Activated CD8-positive, alpha-beta T cell treated with anti-CD3 and anti-CD28 coated beads, Interleukin-2, amount 10 ng/mL, durations not matched to agents 7 days and 5 days (primary cell): ENCODE data around the gene IGFBPL1. TPM values are rescaled to one million over a fixed set of nuclear protein-coding genes. Genes with fewer than 3 reads are reported as not detected.

ENCODE experiments used
- ATAC-seq: fragments of 150-1000 bp; cut with Tn5 transposase; one replicate; pipeline ENCODE4 v1.10.0; 2021; ENCODE audit warnings: moderate library complexity
- CTCF ChIA-PET: fragments of 350-600 bp; sonication (Branson Sonifier 250); formaldehyde crosslinking; loops from one replicate; lab custom pipeline; 2021; ENCODE audit warnings: antibody characterized with exemption; lab: Charles Lee
- POLR2A ChIA-PET: fragments of 350-600 bp; sonication (Branson Sonifier 250); formaldehyde crosslinking; loops from one replicate; lab custom pipeline; 2021; ENCODE audit warnings: antibody characterized with exemption; lab: Charles Lee
- DNase-seq: peaks from one replicate; pipeline ENCODE4 v3.0.0-alpha.2; 2020
- H3K27ac Mint-ChIP-seq: one replicate; pipeline ENCODE4 v1.8.0; 2021; ENCODE audit warnings: mild to moderate bottlenecking, mixed read lengths
- H3K27me3 Mint-ChIP-seq: one replicate; pipeline ENCODE4 v1.8.0; 2021; ENCODE audit warnings: low read depth, mixed read lengths
- H3K36me3 Mint-ChIP-seq: one replicate; pipeline ENCODE4 v1.8.0; 2021; ENCODE audit warnings: low read depth, mixed read lengths
- H3K4me1 Mint-ChIP-seq: one replicate; pipeline ENCODE4 v1.8.0; 2021; ENCODE audit warnings: low read depth, mixed read lengths
- H3K4me3 Mint-ChIP-seq: one replicate; pipeline ENCODE4 v1.8.0; 2021; ENCODE audit warnings: mild to moderate bottlenecking, mixed read lengths
- H3K9me3 Mint-ChIP-seq: one replicate; pipeline ENCODE4 v1.8.0; 2022; ENCODE audit warnings: mixed read lengths; ENCODE audit not compliant: insufficient read depth
- total RNA-seq, 2 experiments: library from RNA; stranded (reverse); gene quantifications; one replicate each; pipeline ENCODE4 v1.2.3, GENCODE V29; 2021

Gene IGFBPL1
- total RNA-seq, 2 experiments from 2014 or later = not detected

DNA sequence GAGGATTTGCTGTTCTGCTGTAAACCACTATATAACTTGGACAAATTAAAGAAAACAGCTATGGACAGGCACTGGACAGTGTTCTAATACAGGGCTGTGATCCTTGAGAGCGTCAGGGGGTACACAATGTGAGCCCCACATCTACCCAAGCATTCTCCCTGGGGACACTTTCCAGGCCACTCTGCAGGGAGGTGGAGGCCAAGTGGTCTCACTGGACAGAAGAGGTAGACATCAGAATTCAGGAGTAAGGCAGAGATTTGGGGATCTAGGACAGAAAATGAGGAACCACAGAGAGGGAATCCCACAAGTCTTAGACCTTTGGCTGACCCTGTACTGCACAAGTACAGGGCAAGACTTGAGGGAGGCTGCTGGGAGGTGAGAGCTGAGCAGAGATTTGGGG lies 3.8 kb upstream of the IGFBPL1 start:
- Mint-ChIP-seq H3K9me3 (no peaks in the 10 kb centered on the region), H3K4me3 (no peak overlapping the region), H3K27me3 (peaks cover 38% of the 10 kb centered on the region), H3K4me1 (peaks cover 9% of the 10 kb centered on the region), H3K27ac (no peak overlapping the region), H3K36me3 (no peaks in the 10 kb centered on the region)
- ChIA-PET POLR2A (no interaction called here), CTCF (no interaction called here)
- ATAC-seq = no peak
- DNase-seq = no peak

DNA sequence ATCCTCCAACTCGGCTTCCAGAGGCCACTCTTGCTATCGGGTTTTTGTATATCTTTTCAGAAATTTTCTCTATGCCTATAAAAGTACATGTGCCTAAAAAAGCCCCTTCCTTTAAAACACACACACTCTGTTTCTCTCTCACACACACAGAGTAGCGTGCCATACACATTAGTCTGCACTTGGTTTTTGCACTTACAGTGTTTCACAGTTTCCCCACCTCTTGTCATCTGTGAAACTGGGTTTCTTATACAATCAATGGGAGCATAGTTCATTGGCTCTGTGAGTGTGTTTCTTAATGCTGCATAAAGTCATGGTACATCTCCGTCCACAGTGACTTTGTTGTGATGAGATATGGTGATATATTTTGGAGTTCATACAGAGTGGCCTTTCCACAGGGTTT lies 664 bp upstream of the IGFBPL1 start:
- Mint-ChIP-seq H3K9me3 (no peaks in the 10 kb centered on the region), H3K36me3 (no peaks in the 10 kb centered on the region), H3K27ac (no peak overlapping the region), H3K4me1 (no peaks in the 10 kb centered on the region), H3K4me3 (no peak overlapping the region), H3K27me3 (peaks cover 48% of the 10 kb centered on the region)
- ATAC-seq (no peak), DNase-seq (no peak)
- ChIA-PET POLR2A (no interaction called here), CTCF (no interaction called here)

DNA sequence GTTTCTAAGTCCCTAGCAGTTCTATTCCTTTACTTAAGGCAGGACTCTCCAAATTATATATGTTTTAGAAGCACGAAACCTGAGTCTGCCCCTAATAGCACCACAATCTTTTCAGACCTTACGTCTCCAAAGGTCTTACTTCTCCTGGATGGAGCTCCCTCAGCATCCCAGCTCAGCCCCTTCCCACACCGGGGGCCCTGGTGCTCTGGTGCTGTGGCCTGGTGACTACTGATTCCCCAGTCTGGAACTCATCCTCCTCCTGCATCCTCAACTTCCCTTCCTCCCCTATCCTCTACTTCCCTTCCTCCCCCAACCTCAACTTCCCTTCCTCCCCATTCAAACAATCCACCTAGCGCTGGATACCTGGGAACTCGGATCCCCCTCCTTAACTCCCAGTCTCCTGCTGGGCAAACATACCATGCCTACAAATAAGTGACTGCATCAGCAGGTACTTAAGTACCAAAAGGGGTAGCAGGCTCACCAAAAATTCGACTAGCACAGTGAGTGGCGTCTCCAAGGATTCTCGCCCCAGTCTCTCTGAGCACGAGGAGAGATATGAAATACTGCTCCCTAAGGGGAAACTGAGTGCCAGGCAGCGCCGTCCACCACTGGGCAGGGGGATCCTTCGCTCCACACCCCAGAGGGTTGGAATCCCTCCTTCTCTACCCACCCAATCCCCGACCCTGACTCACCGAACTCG lies 831 bp downstream of the IGFBPL1 start:
- peaks cover 48% of the 10 kb centered on the region for H3K27me3 Mint-ChIP-seq

DNA sequence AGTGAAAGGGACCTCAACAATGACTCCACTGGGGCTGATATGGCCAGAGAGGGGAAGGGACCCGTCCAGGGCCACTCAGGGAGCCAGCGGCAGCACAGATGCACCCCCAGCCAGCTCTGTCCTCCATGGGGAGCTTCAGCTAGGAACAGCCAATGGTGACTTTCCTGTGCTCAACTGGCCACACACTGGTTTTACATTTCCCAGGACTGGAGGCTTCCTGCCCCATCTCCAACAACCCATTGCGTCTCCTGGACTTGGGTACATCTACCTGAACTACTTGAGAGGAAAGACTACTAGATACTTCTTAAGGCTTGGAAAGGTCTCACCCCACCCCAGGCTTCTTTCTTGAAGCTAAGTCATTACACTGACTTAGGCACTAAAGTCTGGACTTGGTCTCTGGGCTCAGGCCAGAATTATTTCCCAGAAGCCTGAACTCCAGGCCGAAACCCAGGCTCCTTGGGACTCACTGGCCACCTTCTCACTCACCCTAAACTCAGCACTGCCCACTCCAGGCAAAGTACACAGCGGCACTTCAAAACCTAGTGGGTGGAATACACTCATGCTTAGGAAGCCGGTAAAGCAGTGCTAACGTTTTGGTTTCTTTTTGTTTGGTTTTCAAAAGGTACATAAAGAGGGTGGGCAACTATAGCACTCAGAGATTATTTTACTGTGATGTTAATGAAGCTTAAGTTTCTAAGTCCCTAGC lies 1.5 kb downstream of the IGFBPL1 start:
- DNase-seq (no peak), ATAC-seq (no peak)
- Mint-ChIP-seq H3K4me1 (no peaks in the 10 kb centered on the region), H3K27ac (no peak overlapping the region), H3K4me3 (no peak overlapping the region), H3K9me3 (no peaks in the 10 kb centered on the region), H3K27me3 (peaks cover 43% of the 10 kb centered on the region), H3K36me3 (no peaks in the 10 kb centered on the region)
- ChIA-PET CTCF (no interaction called here), POLR2A (no interaction called here)

More for the DNA sequence above, 831 bp downstream of the IGFBPL1 start:
- Mint-ChIP-seq H3K4me1 (no peaks in the 10 kb centered on the region), H3K4me3 (no peak overlapping the region), H3K36me3 (no peaks in the 10 kb centered on the region), H3K9me3 (no peaks in the 10 kb centered on the region), H3K27ac (no peak overlapping the region)
- no peak for DNase-seq
- CTCF ChIA-PET = no interaction called here
- POLR2A ChIA-PET = no interaction called here
- ATAC-seq = no peak

DNA sequence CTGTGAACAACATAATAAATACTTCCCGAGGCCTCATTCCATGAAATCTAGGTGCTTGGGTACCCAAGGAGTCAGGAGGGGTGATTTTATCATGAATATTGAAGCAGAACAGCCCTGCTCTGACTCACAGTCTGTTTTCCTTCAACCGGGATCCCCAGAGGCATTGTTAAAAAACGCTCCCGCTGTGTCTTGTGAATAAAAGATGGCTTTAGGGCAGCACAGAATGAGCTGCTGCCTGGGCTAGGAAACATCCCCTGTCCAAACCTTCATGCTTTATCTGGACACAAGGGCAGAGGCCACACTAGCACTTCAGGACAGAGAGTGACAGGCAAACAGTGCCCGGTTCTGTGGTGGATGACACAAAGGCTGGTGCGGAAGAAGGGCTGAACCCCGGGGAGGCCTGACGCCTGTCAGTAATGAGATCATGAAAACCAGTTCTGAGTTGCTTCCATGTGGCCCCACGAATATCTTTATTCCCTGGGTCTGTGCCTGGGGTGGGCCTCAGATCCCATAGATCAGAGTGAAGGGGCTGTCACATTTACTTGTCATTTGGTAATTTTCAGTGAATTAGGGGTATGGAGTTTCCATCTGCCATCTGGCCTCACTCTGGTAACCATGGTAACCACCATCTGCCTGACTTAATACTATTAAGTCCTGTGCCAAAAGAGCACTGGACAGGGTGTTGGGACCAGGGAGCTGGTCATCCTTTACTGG lies 2.6 kb downstream of the IGFBPL1 start:
- Mint-ChIP-seq H3K9me3 (no peaks in the 10 kb centered on the region), H3K4me3 (no peak overlapping the region), H3K4me1 (no peaks in the 10 kb centered on the region), H3K27ac (no peak overlapping the region), H3K27me3 (peaks cover 35% of the 10 kb centered on the region), H3K36me3 (no peaks in the 10 kb centered on the region)
- no peak for ATAC-seq
- ChIA-PET CTCF (interaction anchor here (1.1 kb wide), 1 partner anchor 10 kb away, joined by 3 read pairs; no protein-coding TSS in a partner anchor), POLR2A (no interaction called here)
- DNase-seq = no peak

DNA sequence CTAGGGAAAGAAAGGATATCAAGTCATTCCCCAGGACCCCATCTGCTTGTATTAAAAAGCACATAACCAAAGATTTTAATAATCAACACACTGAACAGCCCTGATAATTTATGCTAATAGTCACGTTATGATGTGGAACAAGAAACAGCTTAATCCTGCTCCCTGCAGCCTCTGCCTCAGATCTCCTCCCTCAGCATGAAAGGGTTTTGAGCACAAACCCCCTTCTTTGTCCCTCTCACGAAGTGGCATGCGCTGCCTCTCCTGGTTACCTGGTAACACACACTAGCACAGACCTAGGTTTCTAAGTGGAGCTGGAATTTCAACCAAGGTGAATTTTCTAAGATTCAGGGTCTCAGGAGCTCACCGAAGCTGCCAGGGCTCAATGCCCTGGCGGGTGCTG lies 5.1 kb downstream of the IGFBPL1 start:
- Mint-ChIP-seq H3K4me1 (no peaks in the 10 kb centered on the region), H3K27me3 (peaks cover 22% of the 10 kb centered on the region), H3K4me3 (no peak overlapping the region), H3K36me3 (no peaks in the 10 kb centered on the region), H3K9me3 (no peaks in the 10 kb centered on the region), H3K27ac (no peak overlapping the region)
- ATAC-seq = no peak
- POLR2A ChIA-PET = no interaction called here
- CTCF ChIA-PET = interaction anchor here (0.9 kb wide), 1 partner anchor 8 kb away, joined by 3 read pairs; no protein-coding TSS in a partner anchor
- DNase-seq = no peak

DNA sequence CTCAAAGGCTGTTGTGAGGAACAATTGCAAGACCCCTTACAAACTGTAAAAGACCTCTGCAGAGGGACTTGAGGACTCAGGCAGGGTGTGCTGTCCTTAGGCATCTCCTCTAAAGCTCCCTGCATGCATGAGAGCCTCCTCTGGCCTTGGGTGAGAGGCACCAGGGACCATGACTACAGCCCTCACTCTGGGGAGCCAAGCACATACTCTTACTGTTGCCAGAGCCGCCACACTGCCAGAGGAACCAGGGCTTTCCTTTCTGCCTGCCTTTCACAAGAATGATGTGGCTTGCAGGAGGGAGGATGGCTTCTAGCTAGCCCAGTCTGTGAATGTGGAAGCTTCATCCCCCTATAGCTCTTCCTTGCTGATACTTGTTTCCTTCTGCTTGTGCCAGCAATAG lies 5.9 kb downstream of the IGFBPL1 start:
- Mint-ChIP-seq H3K9me3 (no peaks in the 10 kb centered on the region), H3K36me3 (no peaks in the 10 kb centered on the region), H3K27me3 (peaks cover 18% of the 10 kb centered on the region), H3K4me1 (no peaks in the 10 kb centered on the region), H3K27ac (no peak overlapping the region), H3K4me3 (no peak overlapping the region)
- DNase-seq (no peak), ATAC-seq (no peak)
- CTCF ChIA-PET = interaction anchor here (1.3 kb wide), 1 partner anchor 85 kb away, joined by 4 read pairs; no protein-coding TSS in a partner anchor
- POLR2A ChIA-PET = no interaction called here

DNA sequence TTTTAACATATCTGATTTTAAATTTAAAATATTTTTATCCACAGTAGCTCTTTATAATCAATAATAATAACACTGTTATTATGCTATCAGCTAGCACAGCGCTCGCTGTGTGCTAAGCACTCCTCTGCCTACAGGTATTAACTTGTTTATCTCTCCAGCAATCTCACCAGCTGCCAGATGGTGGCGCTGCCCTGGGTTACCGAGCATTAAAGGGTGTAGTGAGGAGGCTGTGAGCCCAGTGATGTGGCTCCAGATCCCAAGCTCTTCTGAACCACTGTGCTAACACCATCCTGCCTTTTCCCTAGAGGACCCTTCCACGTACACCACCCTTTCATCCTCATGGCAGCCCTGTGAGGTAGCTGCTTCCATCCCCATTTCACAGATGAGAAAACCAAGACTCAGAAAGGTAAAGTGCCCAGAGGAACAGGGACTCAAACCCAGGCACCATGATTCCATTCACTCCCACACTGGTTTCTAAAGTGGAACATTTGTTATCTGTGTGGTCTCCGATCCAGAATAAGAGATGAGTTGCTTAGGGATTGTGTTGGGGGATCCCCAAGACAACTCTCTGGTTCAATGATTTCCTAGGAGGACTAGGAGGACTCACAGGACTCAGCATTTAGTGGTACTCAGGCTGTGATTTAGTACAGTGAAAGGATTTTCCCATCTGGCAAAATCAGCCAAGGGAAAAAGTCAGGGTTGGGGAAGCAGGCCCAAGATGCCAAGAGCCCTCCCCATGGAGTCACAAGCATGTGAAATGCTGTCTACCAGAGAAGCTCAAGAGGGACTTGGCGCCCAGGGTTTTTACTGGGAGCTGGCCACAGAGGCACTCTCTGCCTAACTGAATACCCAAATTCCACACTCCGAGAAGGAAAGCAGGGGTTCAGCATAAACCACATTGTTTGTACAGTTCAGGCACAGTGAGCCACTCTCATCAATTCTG lies 7.0 kb downstream of the IGFBPL1 start:
- peaks cover 9% of the 10 kb centered on the region for H3K27me3 Mint-ChIP-seq
- no peak overlapping the region for H3K4me3 Mint-ChIP-seq
- no peaks in the 10 kb centered on the region for H3K9me3 Mint-ChIP-seq
- no peak overlapping the region for H3K27ac Mint-ChIP-seq
- ChIA-PET POLR2A (no interaction called here), CTCF (interaction anchor here (0.7 to 1.6 kb wide), 9 partner anchors 9 to 255 kb away, joined by 3 to 6 read pairs (median 4); partner anchors contain the start of gene ALDH1B1)
- ATAC-seq (peak; percentile 30), DNase-seq (peak; percentile 51)
- H3K4me1 Mint-ChIP-seq = no peaks in the 10 kb centered on the region
- H3K36me3 Mint-ChIP-seq = no peaks in the 10 kb centered on the region

DNA sequence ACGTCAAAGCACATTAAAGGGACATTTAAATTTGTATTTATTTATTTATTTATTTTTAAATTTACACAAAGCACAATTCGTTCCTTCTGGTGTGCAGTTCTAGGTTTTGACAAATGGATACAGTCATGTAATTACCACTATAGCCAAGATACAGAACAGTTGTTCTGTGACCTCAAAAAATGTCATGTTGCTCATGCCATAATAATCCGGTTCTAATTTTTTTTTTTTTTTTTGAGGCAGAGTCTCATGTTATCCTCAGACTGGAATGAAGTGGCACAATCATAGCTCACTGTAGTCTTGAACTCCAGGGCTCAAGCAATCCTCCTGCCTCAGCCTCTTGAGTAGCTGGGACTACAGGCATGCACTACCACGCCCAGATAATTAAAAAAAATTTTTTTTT lies 7.8 kb downstream of the IGFBPL1 start:
- CTCF ChIA-PET = interaction anchor here (0.7 to 1.6 kb wide), 8 partner anchors 8 to 256 kb away, joined by 3 to 6 read pairs (median 4); partner anchors contain the start of gene ALDH1B1
- H3K4me3 Mint-ChIP-seq = no peak overlapping the region
- DNase-seq = no peak
- H3K4me1 Mint-ChIP-seq = no peaks in the 10 kb centered on the region
- H3K27ac Mint-ChIP-seq = no peak overlapping the region
- POLR2A ChIA-PET = no interaction called here
- no peaks in the 10 kb centered on the region for H3K9me3 Mint-ChIP-seq
- peaks cover 6% of the 10 kb centered on the region for H3K27me3 Mint-ChIP-seq
- H3K36me3 Mint-ChIP-seq = no peaks in the 10 kb centered on the region
- no peak for ATAC-seq

DNA sequence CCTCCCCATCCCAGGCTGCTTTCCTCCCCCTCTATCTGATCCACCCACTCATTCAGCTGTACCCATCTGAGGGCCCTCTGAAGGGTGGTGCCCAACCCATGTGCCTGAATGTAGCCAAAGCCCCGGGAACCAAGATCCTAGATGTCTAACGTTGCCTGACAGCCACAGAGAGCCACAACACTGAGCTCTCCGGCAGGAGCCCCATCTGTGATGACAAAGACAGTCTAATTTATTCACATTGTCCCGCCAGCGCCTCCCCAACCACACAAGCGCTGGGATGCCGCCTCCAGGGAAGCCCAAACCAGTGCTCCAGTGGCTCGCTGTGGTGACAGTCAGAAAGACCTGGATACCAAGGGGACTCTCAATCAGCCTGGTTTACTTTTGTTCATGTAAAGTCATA lies 8.4 kb downstream of the IGFBPL1 start:
- Mint-ChIP-seq H3K27me3 (peaks cover 5% of the 10 kb centered on the region), H3K9me3 (no peaks in the 10 kb centered on the region), H3K4me1 (no peaks in the 10 kb centered on the region), H3K36me3 (no peaks in the 10 kb centered on the region), H3K27ac (no peak overlapping the region), H3K4me3 (no peak overlapping the region)
- POLR2A ChIA-PET = no interaction called here
- CTCF ChIA-PET = interaction anchor here (1.0 to 1.3 kb wide), 2 partner anchors 8 to 161 kb away, joined by 3 to 6 read pairs; no protein-coding TSS in a partner anchor
- DNase-seq (no peak), ATAC-seq (no peak)
